GM12873 (cell line): ENCODE data around the gene TNRC6B.

ENCODE experiments used
- CTCF ChIP-seq: IDR thresholded peaks from 2 replicates; pipeline ENCODE4 v1.5.1; 2012; ENCODE audit warnings: low read depth, mild to moderate bottlenecking, moderate library complexity, low read length, control low read depth; ENCODE audit not compliant: insufficient read depth; ENCODE audit errors: missing control alignments

TNRC6B gene

GRCh38 chr22:40330615-40331014 lies 152.9 kb downstream of the TNRC6B start:
- no peak for TF ChIP-seq CTCF

GRCh38 chr22:40331706-40332105 lies 154.0 kb downstream of the TNRC6B start:
- no peak for TF ChIP-seq CTCF

DNA sequence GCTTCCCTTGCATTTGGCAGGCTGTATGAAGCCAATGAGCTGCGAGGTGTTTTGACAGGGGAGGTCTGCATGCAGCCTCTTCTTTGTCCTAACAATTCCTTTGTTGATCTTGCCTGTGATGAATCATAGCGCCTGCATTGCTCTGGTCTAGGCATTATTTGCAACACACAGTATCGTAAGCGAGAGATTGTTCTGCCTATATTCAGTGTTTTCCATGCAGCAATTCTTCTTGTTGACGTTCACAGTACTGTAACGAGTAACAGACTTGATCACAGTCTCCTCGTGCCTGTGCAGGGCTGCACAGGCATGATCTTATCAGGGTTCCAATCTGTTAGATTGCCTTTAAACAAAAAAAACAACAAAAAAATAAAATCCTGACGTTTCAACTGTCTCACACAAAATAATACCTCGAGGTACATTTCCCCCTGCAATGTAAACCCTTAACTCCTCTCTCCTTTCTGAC lies 154.6 kb downstream of the TNRC6B start:
- TF ChIP-seq CTCF, result no peak

DNA sequence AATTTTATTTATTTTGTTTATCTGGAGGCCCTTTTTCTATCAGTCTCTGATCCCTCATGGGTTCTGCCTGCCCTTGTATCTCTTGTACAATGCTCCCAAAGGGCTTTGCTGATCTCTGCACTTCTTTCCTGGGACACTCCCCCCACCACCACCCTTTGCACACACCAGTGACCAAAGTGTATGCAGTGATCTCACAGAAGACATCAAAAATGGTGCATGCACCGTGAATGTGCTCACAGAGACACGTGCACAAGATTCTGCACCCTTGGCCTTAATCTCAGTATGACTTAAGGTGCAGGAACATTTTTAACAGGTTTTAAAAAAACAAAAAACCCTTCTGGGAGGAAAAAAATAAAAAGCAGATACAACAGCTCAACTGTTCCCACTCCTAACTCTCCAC lies 156.3 kb downstream of the TNRC6B start:
- no peak for TF ChIP-seq CTCF

- no peak for TF ChIP-seq CTCF
These were observed 157.2 kb downstream of the TNRC6B start for GRCh38 chr22:40334899-40335298.

- TF ChIP-seq CTCF, result no peak
These were observed 157.6 kb downstream of the TNRC6B start for GRCh38 chr22:40335358-40335757.

DNA sequence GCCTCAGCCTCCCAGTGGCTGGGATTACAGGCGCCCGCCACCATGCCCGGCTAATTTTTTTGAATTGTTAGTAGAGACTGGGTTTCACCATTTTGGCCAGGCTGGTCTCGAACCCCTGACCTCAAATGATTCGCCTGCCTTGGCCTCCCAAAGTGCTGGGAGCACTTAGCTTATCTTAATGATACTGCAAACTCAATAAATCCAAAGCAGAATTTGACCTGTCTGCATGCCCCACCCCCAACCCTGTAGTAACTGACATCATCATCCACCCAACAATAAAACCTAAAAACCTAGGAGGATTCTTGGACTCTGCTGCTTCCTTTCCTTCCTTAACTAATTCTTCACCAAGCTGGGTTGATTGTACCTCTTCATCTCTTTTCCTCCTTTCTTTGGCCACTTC lies 162.3 kb downstream of the TNRC6B start:
- TF ChIP-seq CTCF, result no peak
